Esophagus squamous epithelium (tissue), 5 donors: ENCODE measurements around the gene ANXA11. TPM values are rescaled to one million over a fixed set of nuclear protein-coding genes. Genes with fewer than 3 reads are reported as not detected.

Experiments
- DNase-seq: peaks from one replicate; lab custom pipeline; 2025; lab: John Stamatoyannopoulos, UW
- H3K27ac ChIP-seq, 4 donors: fragments of 200-600 bp; sonication (generic); one replicate each; pipeline ENCODE4 v1.5.1; 2016 to 2019; ENCODE audit warnings: mild to moderate bottlenecking in 1 of 4
- H3K27me3 ChIP-seq, 4 donors: fragments of 200-600 bp; sonication (generic); 1 replicate in 3 of 4; 2 replicates in 1 of 4; pipeline versions ENCODE4 v1.5.1 to v1.6.0; 2017 to 2021; ENCODE audit warnings: antibody characterized with exemption in 1 of 4
- H3K36me3 ChIP-seq, 3 donors: fragments of 200-600 bp; sonication (generic); one replicate each; pipeline ENCODE4 v1.5.1; 2016 to 2019
- H3K4me1 ChIP-seq, 3 donors: fragments of 200-600 bp; sonication (generic); one replicate each; pipeline ENCODE4 v1.5.1; 2017 to 2019
- H3K4me3 ChIP-seq, 4 donors: fragments of 200-600 bp; sonication (generic); 1 replicate in 3 of 4; 2 replicates in 1 of 4; pipeline ENCODE4 v1.5.1; 2016 to 2019; ENCODE audit warnings: mild to moderate bottlenecking in 2 of 4, moderate library complexity in 1 of 4
- H3K9me3 ChIP-seq, 3 donors: fragments of 200-600 bp; sonication (generic); one replicate each; pipeline ENCODE4 v1.5.1; 2016 to 2019
- CTCF ChIP-seq, 6 experiments: fragments of 450-650 bp in 4 of 6; fragments of 200-600 bp in 2 of 6; sonication (generic) in 2 of 6; IDR thresholded peaks; one replicate each; pipeline ENCODE4 v1.5.1; 2016 to 2019; ENCODE audit warnings: antibody characterized with exemption in 6 of 6, mild to moderate bottlenecking in 4 of 6, moderate library complexity in 4 of 6
- POLR2A ChIP-seq, 4 donors: fragments of 450-650 bp; IDR thresholded peaks; one replicate each; pipeline ENCODE4 v1.6.1; 2017; ENCODE audit warnings: antibody characterized with exemption in 4 of 4, mild to moderate bottlenecking in 4 of 4, moderate library complexity in 3 of 4
- WGBS, 2 donors: methylation state at CpG; one replicate each; pipeline ENCODE4 v1.1.5; 2018; 5-methylcytosine and 5-hydroxymethylcytosine counted together
- intact Hi-C: fragments of 100-400 bp; cut with DNase I; formaldehyde crosslinking; loops from one replicate; pipeline ENCODE4 v1.15.0; 2022
- total RNA-seq, 4 donors: library from RNA; depleted of rRNA; stranded (reverse); fragments of >200 nt; gene quantifications; one replicate each; pipeline ENCODE4 v1.1.0, GENCODE V29; 2016
- donor health status: DM: yes; HTN: yes; CAD: no.

ANXA11 gene
- total RNA-seq, 4 donors from 2014 or later, result 131 to 243 (median 163) TPM

GRCh38 chr10:80144696-80145131, 60.6 kb downstream of the ANXA11 start:
- H3K9me3 ChIP-seq, result no peaks in the 10 kb centered on the region
- peaks cover 0 to 25% (median 0%) of the 10 kb centered on the region in 3 donors for H3K36me3 ChIP-seq
- no peak for DNase-seq
- H3K27ac ChIP-seq, result peak overlapping the region; percentile 46 to 62 (median 58)
- H3K4me3 ChIP-seq, result peak overlapping the region in 3 of 4 donors; percentile 10 to 44 (median 15)
- peaks cover 10 to 28% (median 15%) of the 10 kb centered on the region in 3 donors for H3K4me1 ChIP-seq
- intact Hi-C loops, result loop anchor here (5.0 kb wide), 2 partner anchors 63 to 78 kb away; partner anchors contain the start of gene ANXA11
- H3K27me3 ChIP-seq, result peaks cover 0 to 17% (median 0%) of the 10 kb centered on the region in 4 donors
- no peak for TF ChIP-seq CTCF (IDR thresholded peaks at IDR 0.05)
- no peak for TF ChIP-seq POLR2A (IDR thresholded peaks at IDR 0.05)
- WGBS, 2 donors, result 10 to 33% methylated on average over 5 to 7 of the region's 12 CpGs

DNA sequence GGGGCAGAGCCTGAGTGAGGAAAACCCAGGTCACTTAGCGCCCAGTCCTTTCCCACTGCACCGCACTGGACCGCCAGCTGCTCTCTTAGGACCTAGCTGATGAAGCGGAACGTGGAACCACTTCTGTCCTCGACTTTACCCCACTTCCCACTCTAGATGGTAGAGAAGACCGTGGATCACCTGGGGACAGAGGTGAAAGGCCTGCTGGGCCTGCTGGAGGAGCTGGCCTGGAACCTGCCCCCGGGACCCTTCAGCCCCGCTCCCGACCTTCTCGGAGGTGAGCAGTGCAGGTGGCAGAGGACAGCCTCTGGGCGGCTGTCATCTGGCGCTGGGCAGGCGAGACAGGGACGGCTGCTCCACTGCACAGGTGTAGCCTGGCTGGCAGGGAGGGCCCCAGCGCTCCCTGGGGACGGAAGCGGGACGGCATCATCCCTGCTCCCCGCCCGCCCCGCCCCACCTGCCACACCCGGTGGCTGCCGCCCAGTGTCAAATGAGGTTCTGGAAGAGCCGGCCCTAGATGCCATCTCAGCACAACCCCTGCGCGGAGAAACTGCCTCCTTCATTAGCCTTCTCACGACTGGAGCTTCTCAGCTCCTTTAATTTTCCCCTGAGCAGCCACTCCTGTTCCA, 61.2 kb downstream of the ANXA11 start:
- peak in 1 of 6 experiments; percentile 8 for TF ChIP-seq CTCF (IDR thresholded peaks at IDR 0.05)
- TF ChIP-seq POLR2A (IDR thresholded peaks at IDR 0.05), result no peak
- H3K27ac ChIP-seq, result peak overlapping the region; percentile 46 to 62 (median 58)
- peak overlapping the region in 3 of 4 donors; percentile 10 to 44 (median 15) for H3K4me3 ChIP-seq
- no peaks in the 10 kb centered on the region for H3K9me3 ChIP-seq
- peaks cover 0 to 22% (median 0%) of the 10 kb centered on the region in 4 donors for H3K27me3 ChIP-seq
- 11 to 55% methylated on average over 2 to 14 of the region's 28 CpGs for WGBS, 2 donors
- H3K36me3 ChIP-seq, result peaks cover 0 to 19% (median 0%) of the 10 kb centered on the region in 3 donors
- no peak for DNase-seq
- intact Hi-C loops, result loop anchor here (5.0 kb wide), 1 partner anchor 78 kb away; no protein-coding TSS in a partner anchor
- H3K4me1 ChIP-seq, result peaks cover 10 to 28% (median 15%) of the 10 kb centered on the region in 3 donors

- Histone ChIP-seq H3K36me3 (no peaks in the 10 kb centered on the region), H3K4me3 (no peak overlapping the region), H3K27me3 (peaks cover 0 to 30% (median 0%) of the 10 kb centered on the region in 4 donors), H3K4me1 (peaks cover 10 to 46% (median 18%) of the 10 kb centered on the region in 3 donors), H3K9me3 (no peaks in the 10 kb centered on the region), H3K27ac (no peak overlapping the region)
- DNase-seq, result no peak
- WGBS, 2 donors, result 46 to 52% methylated on average over 11 to 12 of the region's 19 CpGs
- TF ChIP-seq CTCF (IDR thresholded peaks at IDR 0.05) (no peak), POLR2A (IDR thresholded peaks at IDR 0.05) (no peak)
- intact Hi-C loops, result loop anchor here (5.0 kb wide), 1 partner anchor 80 kb away; no protein-coding TSS in a partner anchor
These were observed 63.5 kb downstream of the ANXA11 start for GRCh38 chr10:80141696-80142460.

DNA sequence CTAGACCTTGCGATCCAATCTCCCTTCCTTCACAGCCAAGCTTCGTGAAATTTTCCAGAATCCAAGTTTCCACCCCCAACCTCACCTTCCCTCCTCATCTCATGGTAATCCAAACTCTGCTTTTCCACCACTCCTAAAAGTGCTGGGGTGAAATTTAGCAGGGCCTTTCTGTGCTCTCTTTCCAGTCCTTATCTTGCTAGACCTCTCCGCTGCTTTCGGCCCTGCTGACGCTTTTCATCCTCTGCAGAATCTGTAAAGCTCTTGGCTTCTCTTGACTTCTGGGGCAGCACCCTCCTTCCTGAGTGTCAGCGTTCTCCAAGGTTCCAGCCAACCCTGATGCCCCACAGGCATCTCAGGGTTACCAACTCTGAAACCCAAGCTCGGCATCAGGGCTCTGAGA, 65.1 kb downstream of the ANXA11 start:
- H3K4me3 ChIP-seq, result no peak overlapping the region
- WGBS, 2 donors, result 78 to 85% methylated on average over 5 to 7 of the region's 7 CpGs
- intact Hi-C loops, result loop anchor here (5.0 kb wide), 1 partner anchor 82 kb away; no protein-coding TSS in a partner anchor
- no peak overlapping the region for H3K27ac ChIP-seq
- DNase-seq, result no peak
- H3K4me1 ChIP-seq, result peaks cover 10 to 54% (median 30%) of the 10 kb centered on the region in 3 donors
- no peaks in the 10 kb centered on the region for H3K9me3 ChIP-seq
- TF ChIP-seq CTCF (IDR thresholded peaks at IDR 0.05), result no peak
- H3K36me3 ChIP-seq, result no peaks in the 10 kb centered on the region
- H3K27me3 ChIP-seq, result peaks cover 0 to 43% (median 0%) of the 10 kb centered on the region in 4 donors
